ENCODE measurements around the gene MCCC2.

DNA sequence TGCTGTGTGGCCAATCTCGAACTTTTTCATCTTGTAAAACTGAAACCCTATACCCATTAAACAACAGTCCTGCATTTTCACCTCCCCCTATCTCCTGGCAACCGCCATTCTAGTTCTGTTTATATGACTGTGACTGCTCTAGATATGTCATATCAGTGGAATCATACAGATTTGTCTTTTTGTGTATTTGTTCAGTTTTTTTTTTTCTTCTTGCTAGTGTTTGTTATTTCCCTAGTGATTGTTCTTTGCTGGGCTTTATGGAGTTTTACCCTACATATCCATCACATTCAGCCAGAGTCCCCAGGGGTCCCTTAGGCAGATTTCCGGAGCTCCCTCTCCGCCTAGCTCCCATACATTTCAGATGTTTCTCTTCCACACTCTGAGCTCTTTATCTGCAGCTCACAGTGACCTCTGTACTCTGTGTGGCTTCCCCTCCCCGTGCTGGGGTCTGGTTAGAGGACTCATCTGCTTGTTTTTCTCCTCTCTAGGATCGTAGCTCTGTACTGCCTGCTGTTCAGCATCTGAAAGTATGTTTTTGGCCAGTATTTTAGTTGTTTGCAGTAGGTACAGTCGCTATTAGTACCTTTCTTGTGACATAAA is 106.8 kb downstream of the MCCC2 start:
- TF ChIP-seq, protein P1, sequence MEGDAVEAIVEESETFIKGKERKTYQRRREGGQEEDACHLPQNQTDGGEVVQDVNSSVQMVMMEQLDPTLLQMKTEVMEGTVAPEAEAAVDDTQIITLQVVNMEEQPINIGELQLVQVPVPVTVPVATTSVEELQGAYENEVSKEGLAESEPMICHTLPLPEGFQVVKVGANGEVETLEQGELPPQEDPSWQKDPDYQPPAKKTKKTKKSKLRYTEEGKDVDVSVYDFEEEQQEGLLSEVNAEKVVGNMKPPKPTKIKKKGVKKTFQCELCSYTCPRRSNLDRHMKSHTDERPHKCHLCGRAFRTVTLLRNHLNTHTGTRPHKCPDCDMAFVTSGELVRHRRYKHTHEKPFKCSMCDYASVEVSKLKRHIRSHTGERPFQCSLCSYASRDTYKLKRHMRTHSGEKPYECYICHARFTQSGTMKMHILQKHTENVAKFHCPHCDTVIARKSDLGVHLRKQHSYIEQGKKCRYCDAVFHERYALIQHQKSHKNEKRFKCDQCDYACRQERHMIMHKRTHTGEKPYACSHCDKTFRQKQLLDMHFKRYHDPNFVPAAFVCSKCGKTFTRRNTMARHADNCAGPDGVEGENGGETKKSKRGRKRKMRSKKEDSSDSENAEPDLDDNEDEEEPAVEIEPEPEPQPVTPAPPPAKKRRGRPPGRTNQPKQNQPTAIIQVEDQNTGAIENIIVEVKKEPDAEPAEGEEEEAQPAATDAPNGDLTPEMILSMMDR (conservative IDR thresholded peaks at IDR 0.05; ENCODE audit: low read depth in 2 of 2): no peak
- TF ChIP-seq, protein P2, sequence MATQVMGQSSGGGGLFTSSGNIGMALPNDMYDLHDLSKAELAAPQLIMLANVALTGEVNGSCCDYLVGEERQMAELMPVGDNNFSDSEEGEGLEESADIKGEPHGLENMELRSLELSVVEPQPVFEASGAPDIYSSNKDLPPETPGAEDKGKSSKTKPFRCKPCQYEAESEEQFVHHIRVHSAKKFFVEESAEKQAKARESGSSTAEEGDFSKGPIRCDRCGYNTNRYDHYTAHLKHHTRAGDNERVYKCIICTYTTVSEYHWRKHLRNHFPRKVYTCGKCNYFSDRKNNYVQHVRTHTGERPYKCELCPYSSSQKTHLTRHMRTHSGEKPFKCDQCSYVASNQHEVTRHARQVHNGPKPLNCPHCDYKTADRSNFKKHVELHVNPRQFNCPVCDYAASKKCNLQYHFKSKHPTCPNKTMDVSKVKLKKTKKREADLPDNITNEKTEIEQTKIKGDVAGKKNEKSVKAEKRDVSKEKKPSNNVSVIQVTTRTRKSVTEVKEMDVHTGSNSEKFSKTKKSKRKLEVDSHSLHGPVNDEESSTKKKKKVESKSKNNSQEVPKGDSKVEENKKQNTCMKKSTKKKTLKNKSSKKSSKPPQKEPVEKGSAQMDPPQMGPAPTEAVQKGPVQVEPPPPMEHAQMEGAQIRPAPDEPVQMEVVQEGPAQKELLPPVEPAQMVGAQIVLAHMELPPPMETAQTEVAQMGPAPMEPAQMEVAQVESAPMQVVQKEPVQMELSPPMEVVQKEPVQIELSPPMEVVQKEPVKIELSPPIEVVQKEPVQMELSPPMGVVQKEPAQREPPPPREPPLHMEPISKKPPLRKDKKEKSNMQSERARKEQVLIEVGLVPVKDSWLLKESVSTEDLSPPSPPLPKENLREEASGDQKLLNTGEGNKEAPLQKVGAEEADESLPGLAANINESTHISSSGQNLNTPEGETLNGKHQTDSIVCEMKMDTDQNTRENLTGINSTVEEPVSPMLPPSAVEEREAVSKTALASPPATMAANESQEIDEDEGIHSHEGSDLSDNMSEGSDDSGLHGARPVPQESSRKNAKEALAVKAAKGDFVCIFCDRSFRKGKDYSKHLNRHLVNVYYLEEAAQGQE (IDR thresholded peaks at IDR 0.05; ENCODE audit: unreplicated experiment): no peak
- TF ChIP-seq EZH2 (IDR thresholded peaks at IDR 0.05; ENCODE audit: low read depth, unreplicated experiment) (no peak), POLR2AphosphoS5 (IDR thresholded peaks at IDR 0.05; ENCODE audit: low read depth) (no peak)

All from GM23338 (cell line).